A172 (cell line): ENCODE data around the gene TMEM60. TPM values are rescaled to one million over a fixed set of nuclear protein-coding genes. Genes with fewer than 3 reads are reported as not detected.
"Not testable (repeated sequence)": the region's sequence is repeated elsewhere in the genome, so short reads cannot be mapped to it uniquely, and the experiment has no call there.

Source experiments
- DNase-seq: peaks from one replicate; pipeline ENCODE4 v3.0.0-alpha.2; 2015; ENCODE audit warnings: low spot score
- total RNA-seq: library from RNA; depleted of rRNA; stranded (reverse); fragments of >200 nt; shearing (Covaris generic); gene quantifications from 2 replicates; pipeline ENCODE4 v1.2.3, GENCODE V29; 2014; rRNA removed

The TMEM60 gene, protein sequence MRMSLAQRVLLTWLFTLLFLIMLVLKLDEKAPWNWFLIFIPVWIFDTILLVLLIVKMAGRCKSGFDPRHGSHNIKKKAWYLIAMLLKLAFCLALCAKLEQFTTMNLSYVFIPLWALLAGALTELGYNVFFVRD
- total RNA-seq = 55.6 and 65.4 TPM in 2 replicates

DNA sequence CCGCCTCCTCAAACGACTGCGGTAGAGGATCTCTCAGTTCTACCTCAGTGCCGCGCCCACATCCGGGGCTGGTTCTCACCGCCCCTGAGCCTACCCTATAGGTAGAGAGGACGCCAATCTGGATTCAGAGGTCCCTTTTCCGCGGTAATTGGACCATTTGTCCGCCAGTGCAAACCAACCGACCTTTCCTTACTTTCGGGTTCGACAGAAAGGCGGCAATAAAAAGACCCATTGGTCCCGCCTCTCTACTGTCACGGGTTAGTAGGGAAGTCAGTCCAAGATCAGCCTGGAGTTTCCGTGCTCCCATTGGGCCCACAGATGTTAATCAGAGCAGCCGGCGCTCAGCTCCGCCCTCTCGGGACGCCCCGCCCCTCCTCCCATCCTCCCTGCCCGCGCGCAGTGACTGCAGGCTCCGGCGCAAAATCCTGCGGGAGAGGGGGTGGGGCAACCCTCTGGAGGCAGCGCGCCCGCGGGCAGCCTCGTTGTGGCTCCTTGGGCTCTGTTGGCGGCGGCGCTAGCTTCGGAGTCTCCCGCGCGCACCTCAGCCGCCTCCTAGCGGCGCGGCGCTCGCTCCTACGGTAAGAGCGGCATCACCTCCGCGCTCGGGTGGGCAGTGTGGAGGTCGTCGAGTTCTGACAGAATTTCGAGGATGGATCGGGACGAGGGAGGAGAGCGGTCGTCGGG is at the start of gene TMEM60, which contains the start of gene PHTF2:
Gene TMEM60 (minus strand): TSS at position 41 of the 684 bp plus-strand sequence. CDS start 4,061 bp downstream, outside the sequence.
Gene PHTF2 (plus strand): TSS at position 380 of the 684 bp plus-strand sequence.
- DNase-seq = peak; percentile 100

DNA sequence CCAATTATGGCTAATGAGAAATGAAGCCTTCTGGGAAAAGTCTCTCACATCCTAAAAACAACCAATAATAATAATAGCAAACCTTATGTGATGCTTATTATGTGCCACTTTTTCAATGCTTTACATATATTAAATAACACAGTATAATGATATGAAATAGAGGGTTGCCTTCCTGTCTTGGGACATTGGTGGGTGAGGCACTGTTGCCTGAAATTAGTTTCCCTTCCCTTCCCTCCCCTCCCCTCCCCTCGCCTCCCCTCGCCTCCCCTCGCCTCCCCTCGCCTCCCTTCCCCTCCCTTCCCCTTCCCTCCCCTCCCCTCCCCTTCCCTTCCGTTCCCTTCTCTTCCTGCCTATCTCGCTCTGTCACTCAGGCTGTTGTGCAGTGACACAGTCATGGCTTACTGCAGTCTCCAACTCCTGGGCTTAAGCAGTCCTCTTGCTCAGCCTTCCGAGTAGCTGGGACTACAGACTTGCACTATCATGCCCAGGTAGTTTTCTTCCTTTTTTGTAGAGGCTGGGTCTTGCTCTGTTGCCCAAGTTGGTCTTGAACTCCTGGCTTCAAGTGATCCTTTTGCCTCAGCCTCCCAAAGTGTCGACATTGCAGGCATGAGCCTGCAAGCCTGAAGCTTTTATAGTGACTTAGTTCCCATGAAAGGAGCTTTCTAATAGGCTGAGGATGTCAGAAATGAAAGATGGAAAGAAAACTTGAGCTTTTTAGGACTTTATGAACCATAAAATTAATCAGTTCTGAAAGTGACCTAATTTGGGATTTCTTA is 48.3 kb upstream of the TMEM60 start:
- DNase-seq = no peak

DNA sequence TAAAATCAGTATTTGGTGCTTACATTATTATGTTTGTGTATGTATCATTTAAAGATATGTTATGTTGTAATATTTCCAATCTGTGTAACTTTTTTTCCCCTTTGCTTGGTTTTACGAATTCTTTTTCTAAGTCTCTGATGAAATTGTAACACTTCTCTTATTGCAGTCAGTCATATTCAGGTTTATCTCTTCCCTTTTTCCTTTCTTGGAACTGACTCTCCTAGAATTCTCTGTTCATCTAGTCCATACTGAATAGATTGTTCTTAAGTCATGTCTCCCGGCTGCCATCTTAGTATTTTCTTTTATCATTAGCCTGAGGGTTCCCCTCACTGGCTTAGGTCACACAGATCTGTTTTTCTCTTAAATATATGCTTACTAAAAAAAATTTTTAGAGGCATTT is 45.0 kb upstream of the TMEM60 start:
- DNase-seq = no peak

DNA sequence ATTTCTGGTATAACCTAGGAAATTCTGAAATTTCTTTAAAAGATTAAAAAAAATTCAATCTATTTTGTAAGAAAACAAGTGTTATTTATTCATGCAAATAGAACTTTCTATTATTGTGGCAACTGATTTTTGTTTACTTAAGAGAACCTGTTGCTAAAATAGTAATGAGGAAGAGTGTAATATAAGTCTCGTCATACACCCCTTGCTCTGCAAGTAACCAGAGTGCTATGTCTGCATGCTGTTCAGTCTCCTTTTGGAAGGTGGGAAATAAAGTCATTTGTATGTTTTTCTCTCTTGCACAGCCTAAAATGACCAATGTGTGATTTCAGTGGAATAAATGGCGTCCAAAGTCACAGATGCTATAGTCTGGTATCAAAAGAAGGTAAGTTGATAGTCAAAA is 41.7 kb upstream of the TMEM60 start:
- no peak for DNase-seq

DNA sequence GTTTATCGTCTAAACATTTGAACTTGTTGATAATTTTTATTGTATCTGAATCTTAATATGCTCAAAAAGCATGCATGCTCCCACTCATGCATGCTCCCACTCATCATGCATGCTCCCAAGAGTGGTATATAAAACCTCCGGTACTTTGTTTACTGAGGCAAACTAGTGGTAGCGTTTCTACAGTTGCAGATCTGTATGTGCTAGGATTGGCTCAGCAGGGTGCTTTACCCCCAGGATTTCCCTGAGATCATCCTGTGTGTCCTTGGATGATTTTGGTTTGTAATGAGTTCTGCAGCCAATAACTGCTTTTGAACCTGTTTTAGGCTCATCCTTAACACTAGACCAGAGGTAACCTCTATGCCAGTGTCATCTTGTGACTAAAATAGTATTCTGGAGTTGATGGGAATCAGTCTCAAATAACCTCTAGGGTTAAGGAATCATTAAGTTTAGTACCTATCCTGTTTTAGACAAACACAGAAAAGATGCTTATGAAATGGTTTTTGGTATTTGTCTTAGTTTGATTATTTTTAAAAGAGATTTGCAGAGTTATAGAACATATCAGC is 40.8 kb upstream of the TMEM60 start:
- no peak for DNase-seq

DNA sequence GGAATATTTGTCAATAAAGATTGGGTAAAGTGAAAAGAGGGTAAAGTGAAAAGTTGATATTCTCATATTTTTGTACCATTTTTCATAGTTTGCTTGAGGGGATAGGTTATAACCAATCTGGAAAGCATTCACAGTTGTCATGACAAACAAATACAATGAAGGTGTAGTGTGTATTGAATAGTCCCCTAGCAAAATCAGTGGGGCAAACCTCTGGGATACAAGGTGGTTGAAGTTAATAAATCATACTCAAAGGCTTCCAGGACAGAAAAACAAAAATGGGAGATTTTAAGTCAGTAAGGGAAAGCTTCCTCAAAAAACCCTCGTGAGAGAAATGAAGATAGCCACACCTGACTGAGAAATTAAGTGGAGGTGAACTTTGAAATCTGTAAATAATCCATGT is 39.7 kb upstream of the TMEM60 start:
- no peak for DNase-seq

DNA sequence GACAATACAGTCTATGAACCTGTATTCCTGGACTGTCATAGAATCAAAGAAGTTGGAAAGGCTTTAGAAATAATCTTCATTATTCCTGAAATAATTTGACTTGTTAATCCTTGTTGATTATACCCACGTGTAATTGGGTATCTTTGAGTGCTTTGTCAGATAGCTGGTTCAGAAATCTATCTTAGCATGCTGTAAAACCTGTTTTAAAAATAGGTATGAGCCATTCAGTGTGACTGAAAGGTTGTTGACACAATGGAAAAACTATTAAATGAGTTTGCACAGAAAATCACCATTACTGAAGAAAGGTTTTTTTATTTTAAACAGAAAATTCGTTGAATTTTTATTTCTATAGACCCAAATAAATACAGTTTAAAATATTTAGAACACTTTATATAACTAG is 39.0 kb upstream of the TMEM60 start:
- no peak for DNase-seq

DNA sequence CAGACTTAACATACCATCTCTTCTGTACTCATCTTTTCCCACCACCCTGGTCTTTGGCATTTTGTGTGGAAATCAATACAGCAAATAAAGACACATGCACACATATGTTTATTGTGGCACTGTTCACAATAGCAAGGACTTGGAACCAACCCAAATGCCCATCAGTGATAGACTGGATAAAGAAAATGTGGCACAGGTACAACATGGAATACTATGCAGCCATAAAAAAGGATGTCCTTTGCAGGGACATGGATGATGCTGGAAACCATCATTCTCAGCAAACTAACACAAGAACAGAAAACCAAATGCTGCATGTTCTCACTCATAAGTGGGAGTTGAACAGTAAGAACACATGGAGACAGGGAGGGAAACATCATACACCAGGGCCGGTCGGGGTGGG is 38.2 kb upstream of the TMEM60 start:
- DNase-seq = not testable (repeated sequence)

DNA sequence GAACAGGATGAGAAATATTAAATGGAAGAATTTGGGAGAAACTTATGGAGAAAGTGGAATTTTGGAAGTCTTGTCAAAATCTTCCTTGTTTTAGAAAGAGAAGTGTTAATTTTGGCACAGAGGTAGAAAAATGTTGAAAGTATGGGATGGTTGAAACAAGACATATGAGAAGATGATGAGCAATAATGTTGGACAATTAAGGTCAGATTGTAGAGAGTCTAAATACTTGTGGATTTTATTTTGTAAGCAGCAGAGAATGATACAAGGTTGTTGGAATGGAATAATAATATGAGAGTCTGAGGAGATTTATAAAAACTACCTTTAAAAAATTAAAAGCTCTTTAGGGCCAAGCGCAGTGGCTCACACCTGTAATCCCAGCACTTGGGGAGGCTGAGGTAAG is 34.9 kb upstream of the TMEM60 start:
- no peak for DNase-seq

DNA sequence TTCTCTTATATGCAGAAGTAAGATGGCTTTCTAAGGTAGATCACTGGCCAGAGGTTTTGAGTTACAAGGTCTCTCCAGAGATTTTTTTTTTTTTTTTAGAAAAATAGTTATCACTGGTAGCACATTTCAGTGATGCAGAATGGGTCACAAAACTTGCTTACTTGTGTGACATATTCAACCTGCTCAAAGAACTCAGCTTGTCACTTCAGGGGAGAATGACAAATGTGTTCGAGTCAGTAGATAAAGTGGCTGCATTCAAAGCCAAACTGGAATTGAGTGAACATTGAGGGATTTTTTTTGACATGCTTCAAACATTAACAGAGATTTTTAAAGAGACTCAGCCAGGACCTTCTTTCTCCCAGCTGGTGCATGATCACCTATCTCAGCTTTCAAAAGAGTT is 33.7 kb upstream of the TMEM60 start:
- DNase-seq = no peak

DNA sequence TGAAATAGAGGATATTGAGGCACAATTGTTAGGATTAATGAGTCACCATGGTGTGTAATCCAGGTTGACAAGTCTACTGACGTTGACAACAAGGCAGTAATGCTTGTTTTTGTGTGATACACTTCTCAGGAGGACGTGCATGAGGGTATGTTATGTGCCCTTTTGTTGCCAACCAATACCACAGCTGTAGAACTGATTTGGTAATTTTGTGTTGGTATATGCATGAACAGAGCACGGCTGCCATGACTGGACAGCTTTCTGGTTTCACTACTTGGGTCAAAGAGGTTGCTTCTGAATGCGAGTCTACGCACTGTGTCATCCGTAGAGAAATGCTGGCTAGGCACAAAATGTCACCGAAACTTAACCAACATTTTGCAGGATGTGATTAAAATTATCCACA is 33.2 kb upstream of the TMEM60 start:
- no peak for DNase-seq

DNA sequence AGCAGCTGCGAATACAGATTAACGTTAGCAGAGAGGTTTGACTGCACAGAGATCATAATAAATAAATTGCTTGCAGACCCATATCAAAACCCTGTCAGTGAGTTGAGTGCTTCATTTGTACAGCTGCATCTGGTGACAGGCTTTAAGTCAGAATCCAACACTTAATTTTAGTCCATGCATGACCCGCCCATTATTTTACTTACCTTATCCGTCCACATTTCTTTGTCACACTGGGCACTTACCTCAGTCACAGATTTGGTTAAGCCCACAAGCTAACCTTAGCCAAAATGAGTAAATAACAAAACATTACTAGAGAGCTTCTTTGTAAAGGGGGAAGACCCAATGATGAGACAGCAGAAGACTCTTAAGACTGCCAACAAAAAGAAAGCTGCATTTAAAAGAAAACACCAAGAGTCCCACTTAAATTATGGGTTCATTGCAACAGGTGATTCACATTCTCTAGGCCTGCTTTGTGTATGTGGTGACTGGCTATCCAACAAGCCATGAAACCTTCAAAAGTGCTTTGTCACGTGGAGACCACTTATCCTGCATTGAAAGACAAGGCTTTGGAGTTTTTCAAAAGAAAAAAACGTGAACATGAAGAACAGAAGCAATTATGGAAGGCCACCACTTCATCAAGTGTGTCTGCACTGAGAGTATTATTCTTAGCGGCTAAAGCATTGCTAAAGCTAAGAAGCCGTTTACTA is 32.6 kb upstream of the TMEM60 start:
- peak; percentile 12 for DNase-seq

DNA sequence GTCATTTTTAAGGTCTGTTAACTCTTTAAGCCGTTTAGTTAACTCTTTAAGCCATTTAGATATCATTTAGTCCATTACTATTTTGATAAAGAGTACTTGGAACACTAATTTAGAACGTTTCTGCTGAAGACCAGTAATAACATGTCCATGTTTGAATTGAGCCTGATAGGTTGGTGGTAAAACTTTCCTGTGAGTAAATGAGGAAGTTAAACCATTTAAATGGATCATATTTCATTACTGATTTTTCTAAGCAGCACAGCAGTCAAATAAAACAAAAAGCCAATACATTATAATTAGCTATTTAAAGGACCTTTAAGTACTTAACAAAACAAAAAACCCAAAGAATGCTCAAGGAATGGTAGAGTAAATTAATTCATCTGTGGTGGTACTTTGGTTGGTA is 29.8 kb upstream of the TMEM60 start:
- no peak for DNase-seq

DNA sequence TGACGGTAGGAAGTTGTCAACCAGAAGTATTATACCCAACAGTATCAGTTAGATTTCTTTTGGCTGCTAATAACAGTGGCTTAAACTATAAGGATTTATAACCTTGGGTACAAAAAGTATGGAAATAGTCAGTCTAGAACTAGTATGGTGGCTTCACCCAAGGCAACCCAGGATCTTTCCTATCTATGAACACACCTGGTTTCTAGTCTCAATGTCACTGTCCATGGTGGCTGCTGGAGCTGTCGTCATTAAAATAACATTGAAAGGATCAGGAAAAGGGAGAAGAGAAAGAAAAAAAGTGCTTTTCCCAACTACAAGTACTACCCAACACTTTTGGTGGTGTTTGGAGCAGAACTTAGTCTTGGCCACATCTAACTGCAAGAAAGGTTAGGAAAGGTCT is 28.1 kb upstream of the TMEM60 start:
- DNase-seq = no peak

DNA sequence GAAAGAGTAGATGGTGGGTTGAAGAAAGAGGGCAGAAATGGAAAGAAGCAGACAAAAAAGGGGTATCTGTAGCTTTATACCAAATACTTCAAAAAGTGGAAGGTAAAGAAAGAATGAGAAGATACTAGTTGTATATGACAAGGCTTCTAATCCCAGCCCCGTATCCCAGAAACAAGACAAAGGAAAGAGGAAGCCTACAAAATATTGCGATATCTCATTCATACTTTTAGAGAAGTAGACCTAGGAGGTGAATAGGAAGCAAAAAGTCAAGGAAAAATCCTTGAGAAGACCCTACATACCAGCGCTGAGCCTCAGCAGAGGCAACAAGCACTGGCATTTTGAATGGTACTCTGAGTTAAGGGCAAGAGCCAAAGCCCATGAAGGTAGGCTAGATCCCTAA is 26.9 kb upstream of the TMEM60 start:
- no peak for DNase-seq

DNA sequence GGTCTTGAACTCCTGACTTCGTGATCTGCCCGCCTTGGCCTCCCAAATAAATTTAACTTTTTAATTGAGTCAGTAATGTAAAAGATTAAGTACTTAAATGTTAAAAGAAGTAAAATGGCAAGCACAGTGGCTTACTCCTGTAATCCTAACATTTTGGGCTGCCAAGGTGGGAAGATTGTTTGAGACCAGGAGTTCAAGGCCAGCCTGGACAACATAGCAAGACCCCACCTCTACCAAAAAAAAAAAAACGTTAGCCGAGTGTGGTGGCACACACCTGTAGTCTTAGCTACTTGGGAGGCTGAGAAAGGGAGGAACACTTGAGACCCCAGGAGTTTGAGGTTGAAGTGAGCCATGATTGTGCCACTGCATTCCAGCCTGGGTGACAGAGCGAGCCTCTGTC is 26.4 kb upstream of the TMEM60 start:
- DNase-seq = no peak

DNA sequence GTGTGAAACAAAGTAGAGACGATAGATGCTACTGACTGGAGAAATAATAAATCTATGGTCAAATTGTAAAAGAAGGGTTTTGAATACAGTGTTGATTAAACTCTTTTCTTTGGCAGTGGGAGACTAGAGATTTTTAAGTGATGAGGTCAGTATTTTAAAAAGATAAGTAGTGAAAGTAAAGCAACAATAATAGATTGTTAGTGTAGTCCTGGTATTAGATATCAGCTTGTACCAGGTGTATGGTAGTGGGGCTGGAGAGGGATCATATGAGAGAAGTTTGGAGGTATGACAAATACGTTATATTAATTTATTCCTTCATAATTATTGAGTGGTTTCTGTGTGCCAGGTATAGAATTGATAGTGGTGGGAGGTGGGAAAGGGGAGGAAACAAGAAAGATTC is 25.6 kb upstream of the TMEM60 start:
- no peak for DNase-seq

DNA sequence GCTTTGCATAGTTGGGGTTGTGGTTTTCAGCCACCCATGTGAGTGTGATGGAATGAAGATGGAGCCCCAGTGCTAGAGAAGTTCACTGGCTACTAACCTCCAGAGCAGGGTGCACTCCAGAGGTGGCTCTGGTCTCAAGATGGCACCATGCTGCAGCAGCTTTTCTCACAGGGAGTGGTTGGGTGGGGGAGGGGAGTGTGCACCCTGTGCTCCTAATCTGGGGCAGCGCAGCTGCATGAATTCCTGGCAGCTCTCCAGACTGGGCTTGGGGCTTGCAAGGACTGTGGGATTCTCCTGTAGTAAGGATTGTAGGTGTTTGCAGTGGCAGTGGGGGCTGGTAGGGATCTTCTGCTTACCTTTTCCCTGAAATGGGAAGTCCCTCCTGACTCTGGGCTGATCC is 24.0 kb upstream of the TMEM60 start:
- no peak for DNase-seq

DNA sequence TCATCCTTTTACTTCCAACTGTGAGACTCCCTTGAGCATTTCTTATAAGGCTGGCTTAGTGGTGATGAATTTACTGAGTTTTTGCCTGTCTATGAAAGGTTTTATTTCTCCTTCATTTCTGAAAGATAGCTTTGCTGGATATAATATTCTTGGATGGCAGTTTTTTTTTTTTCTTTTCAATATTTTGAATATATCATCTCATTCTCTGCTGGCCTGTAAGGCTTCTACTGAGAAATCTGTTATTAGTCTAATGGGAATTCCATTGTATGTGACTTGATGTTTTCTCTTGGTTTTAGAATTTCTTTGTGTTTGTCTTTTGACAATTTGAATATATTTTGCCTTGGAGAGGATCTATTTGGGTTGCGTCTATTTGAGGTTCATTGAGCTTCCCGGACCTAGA is 22.7 kb upstream of the TMEM60 start:
- DNase-seq = no peak

DNA sequence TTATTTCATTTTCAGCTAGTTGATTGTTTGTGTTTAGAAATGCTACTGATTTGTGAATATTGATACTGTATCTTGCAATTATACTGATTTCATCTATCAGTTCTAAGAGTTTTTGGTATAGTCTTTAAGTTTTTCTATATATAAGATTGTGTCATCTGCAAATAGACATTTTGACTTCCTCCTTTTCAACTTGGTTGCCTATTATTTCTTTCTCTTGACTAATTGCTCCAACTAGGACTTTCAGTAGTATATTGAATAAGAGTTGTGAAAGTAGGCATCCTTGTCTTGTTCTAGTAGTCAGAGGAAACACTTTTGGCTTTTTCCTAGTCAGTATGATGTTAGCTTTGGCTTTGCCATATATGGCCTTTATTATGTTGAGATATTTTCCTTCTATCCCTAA is 20.8 kb upstream of the TMEM60 start:
- DNase-seq = no peak

DNA sequence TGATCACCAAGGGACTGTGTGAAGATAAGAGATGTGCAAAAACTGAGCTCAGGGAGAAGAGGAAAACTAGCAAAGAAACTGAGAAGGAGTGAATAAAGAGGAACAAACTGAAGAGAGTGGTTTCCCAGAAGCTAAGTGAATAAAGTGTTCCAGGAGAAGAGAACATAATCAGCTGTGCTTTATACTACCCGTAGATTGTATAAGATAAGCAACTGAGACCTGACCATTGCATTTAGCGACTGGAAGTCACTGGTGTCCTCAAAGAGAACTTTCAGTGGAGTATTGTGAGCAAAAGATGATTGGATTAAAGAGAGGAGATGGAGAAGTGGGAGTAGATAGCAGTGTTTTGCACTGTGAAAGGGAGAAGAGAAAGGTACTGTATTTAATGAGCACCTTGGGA is 14.9 kb upstream of the TMEM60 start:
- DNase-seq = no peak

DNA sequence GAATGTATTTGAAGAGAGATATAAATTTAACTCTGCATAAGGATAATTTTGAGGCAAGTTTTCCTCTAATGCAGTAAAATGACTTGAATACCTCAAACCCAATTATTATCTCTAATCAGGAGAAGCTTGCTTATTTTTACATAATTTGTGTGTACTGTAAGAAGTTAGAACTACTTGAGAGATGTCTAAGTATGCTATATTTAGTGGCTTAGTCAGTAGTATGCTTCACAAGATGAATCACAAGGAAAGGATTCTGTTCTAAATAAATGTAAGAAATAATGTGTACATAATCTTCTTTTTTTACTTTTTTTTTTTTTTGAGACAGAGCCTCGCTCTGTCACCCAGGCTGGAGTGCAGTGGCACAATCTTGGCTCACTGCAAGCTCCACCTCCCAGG is 14.1 kb upstream of the TMEM60 start:
- DNase-seq = peak; percentile 65
